ENCODE measurements around the gene PRRC2B. TPM values are rescaled to one million over a fixed set of nuclear protein-coding genes. Genes with fewer than 3 reads are reported as not detected.
"Not testable (repeated sequence)": the region's sequence is repeated elsewhere in the genome, so short reads cannot be mapped to it uniquely, and the experiment has no call there.

PRRC2B gene
- total RNA-seq, 1 donor from 2014 or later = 190 TPM

DNA sequence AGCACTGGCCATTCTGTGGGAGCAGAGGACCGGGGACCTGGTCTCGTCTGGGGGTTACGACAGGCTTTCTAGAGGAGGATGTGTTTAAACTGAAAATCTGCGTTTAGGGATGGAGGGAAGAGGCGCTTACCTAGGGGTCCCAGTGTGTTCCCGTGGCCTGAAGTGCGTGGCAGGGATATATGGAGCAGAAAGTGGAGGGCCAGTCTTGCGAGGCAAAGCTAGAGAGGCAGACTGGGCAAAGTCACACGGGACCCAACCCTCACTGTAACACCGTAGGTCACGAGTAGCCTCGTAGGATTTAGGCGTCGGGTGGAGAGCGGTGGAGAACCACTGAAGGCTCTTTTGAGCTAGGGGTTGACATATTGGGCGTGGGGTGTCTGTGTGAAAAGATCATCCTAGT is 76.1 kb downstream of the PRRC2B start:
- no peaks in the 10 kb centered on the region for H3K9me3 ChIP-seq
- TF ChIP-seq, protein P1, sequence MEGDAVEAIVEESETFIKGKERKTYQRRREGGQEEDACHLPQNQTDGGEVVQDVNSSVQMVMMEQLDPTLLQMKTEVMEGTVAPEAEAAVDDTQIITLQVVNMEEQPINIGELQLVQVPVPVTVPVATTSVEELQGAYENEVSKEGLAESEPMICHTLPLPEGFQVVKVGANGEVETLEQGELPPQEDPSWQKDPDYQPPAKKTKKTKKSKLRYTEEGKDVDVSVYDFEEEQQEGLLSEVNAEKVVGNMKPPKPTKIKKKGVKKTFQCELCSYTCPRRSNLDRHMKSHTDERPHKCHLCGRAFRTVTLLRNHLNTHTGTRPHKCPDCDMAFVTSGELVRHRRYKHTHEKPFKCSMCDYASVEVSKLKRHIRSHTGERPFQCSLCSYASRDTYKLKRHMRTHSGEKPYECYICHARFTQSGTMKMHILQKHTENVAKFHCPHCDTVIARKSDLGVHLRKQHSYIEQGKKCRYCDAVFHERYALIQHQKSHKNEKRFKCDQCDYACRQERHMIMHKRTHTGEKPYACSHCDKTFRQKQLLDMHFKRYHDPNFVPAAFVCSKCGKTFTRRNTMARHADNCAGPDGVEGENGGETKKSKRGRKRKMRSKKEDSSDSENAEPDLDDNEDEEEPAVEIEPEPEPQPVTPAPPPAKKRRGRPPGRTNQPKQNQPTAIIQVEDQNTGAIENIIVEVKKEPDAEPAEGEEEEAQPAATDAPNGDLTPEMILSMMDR (IDR thresholded peaks at IDR 0.05) = no peak
- no peak overlapping the region for H3K4me3 ChIP-seq
- peaks cover 100% of the 10 kb centered on the region for H3K36me3 ChIP-seq
- no peaks in the 10 kb centered on the region for H3K4me1 ChIP-seq
- H3K27ac ChIP-seq = no peak overlapping the region
- H3K27me3 ChIP-seq = no peaks in the 10 kb centered on the region
- peak; percentile 37 for DNase-seq
- no peak for ATAC-seq
- intact Hi-C loops (cut with DNase I) = loop anchor here (10.0 kb wide), 1 partner anchor 125 kb away; no protein-coding TSS in a partner anchor

DNA sequence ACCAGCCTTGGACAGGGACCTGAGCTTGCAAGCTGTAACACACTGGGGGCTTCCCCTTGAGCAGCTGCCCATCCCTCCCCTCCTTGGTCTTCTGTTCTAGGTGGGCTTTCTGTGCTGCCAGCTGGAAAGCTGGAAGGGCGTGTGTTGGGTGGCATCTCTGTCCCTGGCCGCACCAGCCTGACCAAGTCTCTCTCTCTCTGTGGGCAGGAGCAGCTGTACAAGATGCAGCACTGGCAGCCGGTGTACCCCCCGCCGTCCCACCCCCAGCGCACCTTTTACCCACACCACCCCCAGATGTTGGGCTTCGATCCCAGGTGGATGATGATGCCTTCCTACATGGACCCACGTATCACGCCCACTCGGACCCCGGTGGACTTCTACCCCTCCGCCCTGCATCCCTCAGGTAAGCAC is 76.7 kb downstream of the PRRC2B start:
- Histone ChIP-seq H3K36me3 (peaks cover 100% of the 10 kb centered on the region), H3K4me3 (no peak overlapping the region), H3K27ac (no peak overlapping the region), H3K27me3 (no peaks in the 10 kb centered on the region), H3K4me1 (no peaks in the 10 kb centered on the region), H3K9me3 (no peaks in the 10 kb centered on the region)
- intact Hi-C loops (cut with DNase I) = loop anchor here (10.0 kb wide), 1 partner anchor 126 kb away; no protein-coding TSS in a partner anchor
- TF ChIP-seq, protein P1 (IDR thresholded peaks at IDR 0.05) = no peak
- DNase-seq = peak; percentile 55
- no peak for ATAC-seq

DNA sequence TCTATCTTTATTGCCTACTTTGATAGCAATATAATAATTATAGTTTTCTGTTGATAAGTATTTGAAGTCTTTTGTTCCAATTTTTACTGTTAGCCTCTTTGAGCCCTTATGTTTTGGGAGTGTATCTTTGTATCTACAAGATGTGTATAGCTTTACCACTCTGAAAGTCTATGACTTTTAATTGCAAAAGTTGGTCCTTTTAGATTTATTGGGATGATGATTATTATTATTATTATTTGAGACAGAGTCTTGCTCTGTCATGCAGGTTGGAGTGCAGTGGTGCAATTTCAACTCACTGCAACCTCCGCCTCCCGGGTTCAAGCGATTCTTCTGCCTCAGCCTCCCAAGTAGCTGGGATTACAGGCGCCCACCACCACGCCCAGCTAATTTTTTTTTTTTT is 78.2 kb downstream of the PRRC2B start:
- not testable (repeated sequence) for H3K9me3 ChIP-seq, H3K4me3 ChIP-seq, H3K27ac ChIP-seq, H3K27me3 ChIP-seq, H3K4me1 ChIP-seq, ATAC-seq
- peak; percentile 16 for DNase-seq
- intact Hi-C loops (cut with DNase I) = loop anchor here (10.0 kb wide), 1 partner anchor 127 kb away; no protein-coding TSS in a partner anchor
- H3K36me3 ChIP-seq = peaks cover 100% of the 10 kb centered on the region

DNA sequence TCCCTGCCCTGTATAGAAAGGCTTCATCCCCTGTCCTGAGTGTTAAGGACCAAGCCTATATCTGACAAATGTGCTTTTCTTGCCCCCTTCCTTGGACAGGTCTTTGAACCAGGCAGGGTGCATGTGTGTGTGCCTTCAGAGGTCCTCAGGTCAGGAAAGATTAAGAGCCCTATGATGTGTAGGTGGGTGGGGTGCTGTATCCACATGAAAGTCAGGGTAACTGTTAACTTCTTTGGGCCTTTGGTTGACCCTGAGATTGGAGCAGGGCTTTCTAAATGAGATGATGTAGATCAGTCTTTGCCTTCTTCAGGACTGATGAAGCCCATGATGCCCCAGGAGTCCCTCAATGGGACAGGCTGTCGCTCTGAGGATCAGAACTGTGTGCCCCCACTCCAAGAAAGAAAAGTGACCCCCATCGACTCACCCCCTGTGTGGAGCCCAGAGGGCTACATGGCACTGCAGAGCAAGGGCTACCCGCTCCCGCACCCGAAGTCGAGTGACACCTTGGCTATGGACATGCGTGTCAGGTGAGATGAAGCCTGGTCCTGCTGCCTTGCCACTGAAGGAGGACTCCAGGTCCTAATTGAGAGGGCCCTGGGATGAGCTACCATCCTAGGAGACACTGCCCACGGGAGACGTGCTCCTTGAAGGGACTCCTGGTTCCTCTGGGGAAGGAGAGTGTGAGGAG is 79.5 kb downstream of the PRRC2B start:
- peak; percentile 58 for DNase-seq
- TF ChIP-seq, protein P1 (IDR thresholded peaks at IDR 0.05) = no peak
- Histone ChIP-seq H3K4me3 (no peak overlapping the region), H3K36me3 (peaks cover 100% of the 10 kb centered on the region), H3K27me3 (no peaks in the 10 kb centered on the region), H3K27ac (no peak overlapping the region), H3K4me1 (no peaks in the 10 kb centered on the region), H3K9me3 (no peaks in the 10 kb centered on the region)
- ATAC-seq = no peak
- intact Hi-C loops (cut with DNase I) = loop anchor here (10.0 kb wide), 1 partner anchor 129 kb away; no protein-coding TSS in a partner anchor

GRCh38 chr9:131473891-131474290 is 80.0 kb downstream of the PRRC2B start:
- Histone ChIP-seq H3K36me3 (peaks cover 100% of the 10 kb centered on the region), H3K27me3 (no peaks in the 10 kb centered on the region), H3K4me3 (no peak overlapping the region), H3K9me3 (no peaks in the 10 kb centered on the region), H3K4me1 (no peaks in the 10 kb centered on the region), H3K27ac (no peak overlapping the region)
- TF ChIP-seq, protein P1 (IDR thresholded peaks at IDR 0.05) = no peak
- ATAC-seq (no peak), DNase-seq (peak; percentile 27)
- intact Hi-C loops (cut with DNase I) = loop anchor here (10.0 kb wide), 1 partner anchor 129 kb away; no protein-coding TSS in a partner anchor

DNA sequence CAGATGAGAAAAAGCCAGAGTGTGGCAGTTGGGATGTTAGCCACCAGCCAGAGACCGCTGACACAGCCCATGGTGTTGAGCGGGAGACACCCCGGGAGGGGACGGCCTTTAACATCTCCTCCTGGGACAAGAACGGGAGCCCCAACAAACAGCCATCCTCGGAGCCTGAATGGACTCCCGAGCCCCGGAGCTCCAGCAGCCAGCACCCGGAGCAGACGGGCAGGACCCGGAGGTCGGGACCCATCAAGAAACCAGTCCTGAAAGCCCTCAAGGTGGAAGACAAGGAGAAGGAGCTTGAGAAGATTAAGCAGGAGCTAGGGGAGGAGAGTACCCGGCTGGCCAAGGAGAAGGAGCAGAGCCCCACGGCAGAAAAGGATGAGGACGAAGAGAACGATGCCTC is 80.8 kb downstream of the PRRC2B start:
- intact Hi-C loops (cut with DNase I) = loop anchor here (10.0 kb wide), 1 partner anchor 130 kb away; no protein-coding TSS in a partner anchor
- H3K9me3 ChIP-seq = no peaks in the 10 kb centered on the region
- H3K4me3 ChIP-seq = no peak overlapping the region
- no peaks in the 10 kb centered on the region for H3K4me1 ChIP-seq
- H3K27me3 ChIP-seq = no peaks in the 10 kb centered on the region
- ATAC-seq = no peak
- TF ChIP-seq, protein P1 (IDR thresholded peaks at IDR 0.05) = no peak
- DNase-seq = peak; percentile 52
- H3K36me3 ChIP-seq = peaks cover 100% of the 10 kb centered on the region
- H3K27ac ChIP-seq = no peak overlapping the region

Measured in upper lobe of right lung (tissue), 1 donor.